RWPE2 (cell line): ENCODE results near the gene DRAP1.

Experiments used
- ATAC-seq: fragments of 200-7000 bp; cut with Tn5 transposase; 3 replicates; pipeline ENCODE4 v1.9.1; 2021; ENCODE audit warnings: low read depth
- DNase-seq: peaks from one replicate; pipeline ENCODE4 v3.0.0-alpha.2; 2020; ENCODE audit warnings: low spot score
- H3K27ac ChIP-seq: fragments of 450-650 bp; 2 replicates; pipeline ENCODE4 v1.5.1; 2017; ENCODE audit warnings: mild to moderate bottlenecking; ENCODE audit not compliant: poor library complexity, severe bottlenecking
- H3K27me3 ChIP-seq: fragments of 250-450 bp; sonication (Bioruptor Pico); 2 replicates; pipeline ENCODE4 v1.5.1; 2021; ENCODE audit warnings: mild to moderate bottlenecking, moderate library complexity; ENCODE audit not compliant: insufficient read depth, poor library complexity, severe bottlenecking
- H3K36me3 ChIP-seq: fragments of 250-450 bp; sonication (Bioruptor Pico); 2 replicates; pipeline ENCODE4 v1.5.1; 2020; ENCODE audit warnings: low read depth, mild to moderate bottlenecking, moderate library complexity
- H3K4me1 ChIP-seq: fragments of 250-450 bp; sonication (Bioruptor Pico); 2 replicates; pipeline ENCODE4 v1.5.1; 2021; ENCODE audit warnings: mild to moderate bottlenecking, moderate library complexity; ENCODE audit not compliant: insufficient read depth, poor library complexity, severe bottlenecking
- H3K4me3 ChIP-seq: fragments of 250-450 bp; sonication (Bioruptor Pico); 2 replicates; pipeline ENCODE4 v1.5.1; 2021; ENCODE audit warnings: mild to moderate bottlenecking, moderate library complexity; ENCODE audit not compliant: severe bottlenecking
- H3K9me3 ChIP-seq: fragments of 250-450 bp; sonication (Bioruptor Pico); 2 replicates; pipeline ENCODE4 v1.5.1; 2021; ENCODE audit warnings: mild to moderate bottlenecking, moderate library complexity; ENCODE audit not compliant: severe bottlenecking
- CTCF ChIP-seq: fragments of 450-650 bp; IDR thresholded peaks from one replicate; pipeline ENCODE4 v1.5.1; 2017; ENCODE audit warnings: mild to moderate bottlenecking, moderate library complexity; ENCODE audit not compliant: poor library complexity, severe bottlenecking

The DRAP1 gene

DNA sequence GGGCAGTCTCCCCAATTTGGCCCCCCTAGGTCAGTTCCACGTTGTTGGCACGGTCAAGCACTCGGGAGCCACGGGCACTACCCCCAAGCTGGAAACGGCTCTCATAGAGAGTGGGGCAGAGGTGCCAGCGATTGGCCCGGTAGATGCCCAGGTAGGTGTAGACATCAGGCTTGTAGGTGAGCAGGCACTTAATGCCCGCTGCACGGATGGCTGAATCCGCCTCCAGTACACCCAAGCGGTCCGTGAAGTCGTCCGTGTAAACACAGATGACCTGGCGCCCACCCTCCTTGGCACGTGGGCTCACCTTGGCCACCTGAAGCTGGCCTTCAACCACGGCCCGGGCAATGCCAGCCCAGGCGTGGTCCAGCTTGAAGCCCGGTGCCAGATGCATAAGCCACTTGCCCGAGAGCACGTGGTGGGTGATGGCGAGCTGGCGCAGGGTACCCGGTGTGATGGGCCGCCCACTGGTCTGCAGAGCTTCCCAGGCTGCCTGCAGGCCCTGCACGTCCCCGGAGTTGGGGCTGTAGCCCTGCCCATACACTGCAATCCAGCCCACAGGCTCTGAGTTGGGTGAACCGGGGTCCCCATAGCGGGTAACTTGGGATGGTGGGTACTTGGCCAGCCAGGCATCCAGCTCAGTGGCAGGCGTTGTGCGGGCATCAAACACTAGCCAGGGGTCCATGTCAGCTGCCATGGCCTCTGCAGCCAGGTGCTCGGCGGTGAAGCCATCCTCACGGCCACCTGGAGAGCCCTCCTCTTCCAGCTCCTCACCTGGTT, 1.6 kb upstream of the DRAP1 start:
- Histone ChIP-seq H3K4me1 (peaks cover 59% of the 10 kb centered on the region), H3K36me3 (peaks cover 41% of the 10 kb centered on the region), H3K27ac (peak overlapping the region; percentile 98), H3K27me3 (no peaks in the 10 kb centered on the region), H3K4me3 (peak overlapping the region; percentile 74), H3K9me3 (no peaks in the 10 kb centered on the region)
- DNase-seq (no peak), ATAC-seq (no peak)
- TF ChIP-seq CTCF = no peak

DNA sequence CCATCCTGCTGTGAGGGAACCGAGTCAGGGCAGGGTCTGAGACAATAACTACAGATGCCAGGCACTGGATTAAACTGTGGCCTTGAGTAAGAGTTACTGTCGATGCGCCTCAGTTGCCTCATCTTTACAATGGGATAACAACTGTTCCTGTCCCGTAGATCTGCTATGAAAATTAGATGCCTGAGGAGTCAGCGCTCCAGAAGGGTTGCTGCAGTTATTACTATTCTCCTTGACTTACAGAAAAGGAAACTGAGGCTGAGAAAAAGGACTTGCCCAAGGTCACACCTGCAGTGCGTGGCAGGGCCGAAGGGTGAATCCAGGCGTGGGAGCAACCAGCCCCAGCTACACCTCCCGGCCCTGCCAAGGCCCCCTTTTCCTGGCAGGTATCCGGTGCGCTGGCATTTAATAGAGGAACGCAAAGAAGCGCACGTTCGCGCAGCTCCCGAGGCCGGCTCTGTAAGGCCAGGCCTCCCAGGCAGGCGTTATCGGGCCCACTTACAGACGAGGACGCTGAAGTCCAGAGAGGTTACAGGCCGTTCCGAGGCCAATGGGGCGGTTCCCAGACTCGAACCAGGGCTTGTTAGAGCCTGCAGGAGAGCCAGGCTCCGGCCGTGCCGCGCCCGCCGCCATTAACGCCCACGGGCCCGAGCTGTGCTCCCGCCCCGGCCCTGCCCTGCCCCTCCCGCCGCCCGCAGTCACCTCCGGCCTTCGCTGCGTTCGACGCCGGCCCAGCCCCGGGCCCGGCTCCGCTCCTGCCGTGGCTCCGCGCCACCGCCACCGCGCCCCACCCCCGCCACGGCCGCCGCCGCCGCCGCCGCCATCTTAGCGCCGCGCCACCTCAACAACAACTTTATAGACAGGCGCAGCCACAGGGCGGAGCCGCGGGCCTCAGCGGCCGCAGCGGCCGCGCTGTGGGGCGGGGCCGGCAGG, 750 bp upstream of the DRAP1 start, which contains the start of gene C11orf68:
TSS of gene C11orf68 (minus strand) at position 852 of the 930 bp plus-strand sequence. CDS start at position 821, 31 bp downstream.
- no peaks in the 10 kb centered on the region for H3K9me3 ChIP-seq
- ATAC-seq (peak; percentile 1; the same call in 2 of the 3 replicates), DNase-seq (no peak)
- H3K4me1 ChIP-seq = peaks cover 51% of the 10 kb centered on the region
- H3K4me3 ChIP-seq = peak within 1 kb of the TSS; percentile 80
- peaks cover 50% of the 10 kb centered on the region for H3K36me3 ChIP-seq
- H3K27me3 ChIP-seq = no peaks in the 10 kb centered on the region
- peak within 1 kb of the TSS; percentile 98 for H3K27ac ChIP-seq
- peak; percentile 7 for TF ChIP-seq CTCF

DNA sequence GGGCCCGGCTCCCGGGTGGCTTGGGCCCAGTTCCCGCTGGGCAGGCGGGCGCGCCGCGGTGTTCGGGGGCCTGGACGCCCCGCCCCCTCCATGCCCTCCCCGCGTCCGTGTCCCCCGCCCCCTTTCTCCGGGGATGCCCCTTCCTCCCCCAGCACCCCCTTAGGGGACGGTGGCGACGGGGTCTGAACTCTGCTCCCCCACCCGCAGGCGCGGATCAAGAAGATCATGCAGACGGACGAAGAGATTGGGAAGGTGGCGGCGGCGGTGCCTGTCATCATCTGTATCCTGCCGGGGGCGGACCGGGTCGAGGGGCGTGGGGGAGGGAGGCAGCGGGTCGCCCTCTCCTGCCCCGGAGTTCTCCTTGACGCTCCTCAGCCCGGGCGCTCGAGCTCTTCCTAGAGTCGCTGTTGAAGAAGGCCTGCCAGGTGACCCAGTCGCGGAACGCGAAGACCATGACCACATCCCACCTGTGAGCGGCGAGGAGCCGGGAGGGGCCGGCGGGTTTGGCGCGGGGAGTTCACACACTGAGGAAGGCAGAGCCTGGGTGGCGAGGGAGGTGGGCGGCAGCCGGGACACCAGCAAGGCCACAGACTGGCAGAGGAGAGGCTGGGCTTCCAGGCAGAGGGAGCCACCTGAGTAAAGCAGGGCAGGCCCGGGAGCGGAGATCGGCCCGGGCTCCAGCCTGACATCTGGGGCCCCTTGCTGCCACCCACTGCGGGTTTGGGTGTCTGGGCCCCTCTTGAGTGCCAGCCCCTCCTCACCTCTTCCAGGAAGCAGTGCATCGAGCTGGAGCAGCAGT, 546 bp downstream of the DRAP1 start:
- ATAC-seq (peak; percentile 1), DNase-seq (no peak)
- Histone ChIP-seq H3K4me1 (peaks cover 41% of the 10 kb centered on the region), H3K27ac (peak overlapping the region; percentile 98), H3K4me3 (peak overlapping the region; percentile 80), H3K27me3 (no peaks in the 10 kb centered on the region), H3K36me3 (peaks cover 51% of the 10 kb centered on the region), H3K9me3 (no peaks in the 10 kb centered on the region)
- no peak for TF ChIP-seq CTCF

DNA sequence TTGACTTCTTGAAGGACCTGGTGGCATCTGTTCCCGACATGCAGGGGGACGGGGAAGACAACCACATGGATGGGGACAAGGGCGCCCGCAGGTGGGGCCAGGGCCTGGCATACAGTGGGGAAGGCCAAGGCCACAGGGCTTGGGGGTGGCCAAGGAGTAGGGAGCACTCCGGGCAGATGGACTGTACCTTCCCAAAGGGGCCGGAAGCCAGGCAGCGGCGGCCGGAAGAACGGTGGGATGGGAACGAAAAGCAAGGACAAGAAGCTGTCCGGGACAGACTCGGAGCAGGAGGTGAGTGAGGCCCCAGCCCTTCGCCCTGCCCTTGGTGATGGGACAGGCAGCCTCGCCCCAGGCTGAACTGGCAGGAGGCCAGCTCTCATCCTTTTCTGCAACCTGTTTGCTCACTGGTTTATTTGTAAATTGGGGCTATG, 1.2 kb downstream of the DRAP1 start:
- H3K27ac ChIP-seq = peak overlapping the region; percentile 98
- H3K9me3 ChIP-seq = no peaks in the 10 kb centered on the region
- H3K36me3 ChIP-seq = peaks cover 51% of the 10 kb centered on the region
- H3K4me3 ChIP-seq = peak overlapping the region; percentile 80
- H3K4me1 ChIP-seq = peaks cover 34% of the 10 kb centered on the region
- no peaks in the 10 kb centered on the region for H3K27me3 ChIP-seq
- TF ChIP-seq CTCF = no peak
- no peak for ATAC-seq
- no peak for DNase-seq
